SK-N-SH treated with all-trans-retinoic acid at 6 μM for 48 hours (cell line): ENCODE data around the gene SYDE1.

Source experiments
- PATZ1 ChIP-seq: fragments of 250-450 bp; sonication (Bioruptor Pico); IDR thresholded peaks from 2 replicates; pipeline ENCODE4 v1.8.0; 2020; ENCODE audit warnings: mild to moderate bottlenecking, moderate library complexity, borderline replicate concordance
- ZNF565 ChIP-seq: fragments of 450-650 bp; formaldehyde crosslinking; conservative IDR thresholded peaks from 2 replicates; pipeline ENCODE4 v1.5.0; 2020; ENCODE audit warnings: low read depth, mild to moderate bottlenecking, moderate library complexity

- TF ChIP-seq PATZ1 (CRISPR knock-in tag) (no peak), ZNF565 (no peak)
Measured at GRCh38 chr19:15149737-15150136, 42.5 kb downstream of the SYDE1 start.
